GM23338 (cell line): ENCODE data around the gene TSHZ3. TPM values are rescaled to one million over a fixed set of nuclear protein-coding genes. Genes with fewer than 3 reads are reported as not detected.

Source experiments
- ATAC-seq: fragments of 200-7000 bp; cut with Tn5 transposase; 3 replicates; pipeline ENCODE4 v1.9.1; 2020
- DNase-seq: peaks from one replicate; pipeline ENCODE4 v3.0.0-alpha.2; 2015; ENCODE audit warnings: low spot score
- H2AFZ ChIP-seq: fragments of 200-600 bp; sonication (generic); 2 replicates; pipeline ENCODE4 v1.8.0; 2016; ENCODE audit warnings: antibody characterized with exemption, mild to moderate bottlenecking, moderate library complexity
- H3F3A ChIP-seq: fragments of 200-600 bp; sonication (generic); replicated peaks from 2 replicates; pipeline ENCODE4 v1.8.0; 2017; ENCODE audit warnings: antibody characterized with exemption, mixed run types, low read depth
- H3K27ac ChIP-seq: fragments of 200-600 bp; sonication (generic); 2 replicates; pipeline ENCODE4 v1.6.1; 2016; ENCODE audit warnings: low read depth
- H3K27me3 ChIP-seq: fragments of 200-600 bp; sonication (generic); 2 replicates; pipeline ENCODE4 v1.8.0; 2016; ENCODE audit warnings: mild to moderate bottlenecking, mixed run types, moderate library complexity; ENCODE audit not compliant: insufficient read depth
- H3K36me3 ChIP-seq: fragments of 200-600 bp; sonication (generic); 2 replicates; pipeline ENCODE4 v1.8.0; 2016; ENCODE audit warnings: mild to moderate bottlenecking; ENCODE audit not compliant: insufficient read depth
- H3K4me1 ChIP-seq: fragments of 200-600 bp; sonication (generic); 2 replicates; pipeline ENCODE4 v1.8.0; 2016; ENCODE audit warnings: mild to moderate bottlenecking, moderate library complexity; ENCODE audit not compliant: insufficient read depth
- H3K4me2 ChIP-seq: fragments of 200-600 bp; sonication (generic); 2 replicates; pipeline ENCODE4 v1.7.1; 2017; ENCODE audit warnings: mixed run types
- H3K4me3 ChIP-seq: fragments of 200-600 bp; sonication (generic); 2 replicates; pipeline ENCODE4 v1.6.1; 2016; ENCODE audit warnings: mixed run types
- H3K79me2 ChIP-seq: fragments of 200-600 bp; sonication (generic); replicated peaks from 2 replicates; pipeline ENCODE4 v1.8.0; 2017; ENCODE audit warnings: mild to moderate bottlenecking; ENCODE audit not compliant: insufficient read depth
- H3K9me2 ChIP-seq: fragments of 200-600 bp; sonication (generic); 2 replicates; pipeline ENCODE4 v1.8.0; 2017; ENCODE audit not compliant: insufficient read depth
- H4K20me1 ChIP-seq: fragments of 200-600 bp; sonication (generic); replicated peaks from 2 replicates; pipeline ENCODE4 v1.8.0; 2017; ENCODE audit warnings: mild to moderate bottlenecking; ENCODE audit not compliant: insufficient read depth
- H3K27ac Mint-ChIP-seq: 2 replicates; pipeline ENCODE4 v1.8.0; 2020; ENCODE audit warnings: inconsistent platforms, mild to moderate bottlenecking, moderate library complexity, mixed read lengths
- H3K27me3 Mint-ChIP-seq: 3 replicates; pipeline ENCODE4 v1.8.0; 2022; ENCODE audit warnings: low read depth, mild to moderate bottlenecking, moderate library complexity, mixed read lengths, inconsistent platforms; ENCODE audit not compliant: insufficient read depth, poor library complexity
- H3K36me3 Mint-ChIP-seq: 3 replicates; pipeline ENCODE4 v1.8.0; 2021; ENCODE audit warnings: low read depth, mild to moderate bottlenecking, inconsistent platforms, moderate library complexity, mixed read lengths
- H3K4me1 Mint-ChIP-seq: 3 replicates; pipeline ENCODE4 v1.8.0; 2020; ENCODE audit warnings: mild to moderate bottlenecking, inconsistent platforms, mixed read lengths
- H3K4me3 Mint-ChIP-seq: 3 replicates; pipeline ENCODE4 v1.8.0; 2021; ENCODE audit warnings: moderate library complexity, mild to moderate bottlenecking, inconsistent platforms, mixed read lengths
- H3K9me3 Mint-ChIP-seq: 3 replicates; pipeline ENCODE4 v1.8.0; 2020; ENCODE audit warnings: moderate library complexity, mild to moderate bottlenecking, inconsistent platforms, mixed read lengths
- CREB1 ChIP-seq: fragments of 250-450 bp; sonication (Bioruptor Pico); IDR thresholded peaks from 2 replicates; pipeline ENCODE4 v1.5.0; 2020; ENCODE audit warnings: low read depth, mild to moderate bottlenecking, moderate library complexity
- EZH2phosphoT487 ChIP-seq: fragments of 200-600 bp; sonication (generic); IDR thresholded peaks from one replicate; pipeline ENCODE4 v1.8.1; 2018; ENCODE audit warnings: antibody characterized with exemption; ENCODE audit not compliant: unreplicated experiment
- JUNB ChIP-seq: IDR thresholded peaks from one replicate; pipeline ENCODE4 v1.6.1; 2016; ENCODE audit warnings: antibody characterized with exemption; ENCODE audit not compliant: unreplicated experiment
- NANOG ChIP-seq: IDR thresholded peaks from 2 replicates; pipeline ENCODE4 v1.6.1; 2016; ENCODE audit warnings: antibody characterized with exemption, borderline replicate concordance
- POLR2AphosphoS5 ChIP-seq: IDR thresholded peaks from 2 replicates; pipeline ENCODE4 v1.6.1; 2016; ENCODE audit warnings: antibody characterized with exemption, low read depth
- ZNF114 ChIP-seq: fragments of 250-450 bp; sonication (Bioruptor Pico); IDR thresholded peaks from 2 replicates; pipeline ENCODE4 v1.5.0; 2020; ENCODE audit warnings: mild to moderate bottlenecking, moderate library complexity
- polyA plus RNA-seq: library from polyadenylated mRNA; unstranded; fragments of >200 nt; fragmentation: Nextera tagmentation; extraction: Ambion mirVana; gene quantifications from 2 replicates; pipeline ENCODE4 v1.2.1, GENCODE V29; 2016
- total RNA-seq: library from RNA; depleted of rRNA; stranded (reverse); fragments of >200 nt; shearing (Covaris generic); gene quantifications from 2 replicates; pipeline ENCODE4 v1.2.3, GENCODE V29; 2014
- TF ChIP-seq, protein P1 (sequence below): IDR thresholded peaks from one replicate; pipeline ENCODE4 v1.6.1; 2018; ENCODE audit warnings: antibody characterized with exemption; ENCODE audit not compliant: unreplicated experiment
- TF ChIP-seq, protein P2 (sequence below): IDR thresholded peaks from 2 replicates; pipeline ENCODE4 v1.6.1; 2016; ENCODE audit warnings: antibody characterized with exemption
- TF ChIP-seq, protein P3 (sequence below): fragments of 250-450 bp; sonication (Bioruptor Pico); IDR thresholded peaks from 2 replicates; pipeline ENCODE4 v1.5.0; 2020; ENCODE audit warnings: mild to moderate bottlenecking, moderate library complexity

The TSHZ3 gene
- total and polyA plus RNA-seq, 2 experiments from 2014 or later, result 3.8 to 8.9 TPM

DNA sequence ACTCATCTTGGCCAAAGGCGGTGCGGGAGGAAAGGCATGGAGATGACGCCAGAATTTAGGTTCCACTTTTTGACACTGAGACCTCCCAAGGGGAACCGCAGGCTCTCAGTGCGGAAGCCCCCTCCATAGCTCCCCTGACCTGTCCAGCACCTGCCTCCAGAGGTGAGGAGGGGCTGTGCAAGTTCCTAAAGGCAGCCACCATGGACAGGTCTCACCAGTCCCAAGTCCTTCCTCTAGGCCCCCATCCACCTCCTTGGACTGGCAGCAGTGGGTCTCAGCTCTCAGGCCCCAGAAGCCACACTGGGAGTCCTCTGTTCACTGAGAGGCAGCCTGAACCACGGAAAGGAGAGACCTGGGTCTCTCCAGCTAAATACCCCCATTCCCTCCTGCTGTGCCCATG is 31.6 kb upstream of the TSHZ3 start:
- H3K4me3 Mint-ChIP-seq, result no peak overlapping the region
- no peak overlapping the region for H3K27ac ChIP-seq
- no peaks in the 10 kb centered on the region for H3K4me1 ChIP-seq
- no peak overlapping the region for H3K27ac Mint-ChIP-seq
- TF ChIP-seq CREB1, result no peak
- TF ChIP-seq, protein P1, sequence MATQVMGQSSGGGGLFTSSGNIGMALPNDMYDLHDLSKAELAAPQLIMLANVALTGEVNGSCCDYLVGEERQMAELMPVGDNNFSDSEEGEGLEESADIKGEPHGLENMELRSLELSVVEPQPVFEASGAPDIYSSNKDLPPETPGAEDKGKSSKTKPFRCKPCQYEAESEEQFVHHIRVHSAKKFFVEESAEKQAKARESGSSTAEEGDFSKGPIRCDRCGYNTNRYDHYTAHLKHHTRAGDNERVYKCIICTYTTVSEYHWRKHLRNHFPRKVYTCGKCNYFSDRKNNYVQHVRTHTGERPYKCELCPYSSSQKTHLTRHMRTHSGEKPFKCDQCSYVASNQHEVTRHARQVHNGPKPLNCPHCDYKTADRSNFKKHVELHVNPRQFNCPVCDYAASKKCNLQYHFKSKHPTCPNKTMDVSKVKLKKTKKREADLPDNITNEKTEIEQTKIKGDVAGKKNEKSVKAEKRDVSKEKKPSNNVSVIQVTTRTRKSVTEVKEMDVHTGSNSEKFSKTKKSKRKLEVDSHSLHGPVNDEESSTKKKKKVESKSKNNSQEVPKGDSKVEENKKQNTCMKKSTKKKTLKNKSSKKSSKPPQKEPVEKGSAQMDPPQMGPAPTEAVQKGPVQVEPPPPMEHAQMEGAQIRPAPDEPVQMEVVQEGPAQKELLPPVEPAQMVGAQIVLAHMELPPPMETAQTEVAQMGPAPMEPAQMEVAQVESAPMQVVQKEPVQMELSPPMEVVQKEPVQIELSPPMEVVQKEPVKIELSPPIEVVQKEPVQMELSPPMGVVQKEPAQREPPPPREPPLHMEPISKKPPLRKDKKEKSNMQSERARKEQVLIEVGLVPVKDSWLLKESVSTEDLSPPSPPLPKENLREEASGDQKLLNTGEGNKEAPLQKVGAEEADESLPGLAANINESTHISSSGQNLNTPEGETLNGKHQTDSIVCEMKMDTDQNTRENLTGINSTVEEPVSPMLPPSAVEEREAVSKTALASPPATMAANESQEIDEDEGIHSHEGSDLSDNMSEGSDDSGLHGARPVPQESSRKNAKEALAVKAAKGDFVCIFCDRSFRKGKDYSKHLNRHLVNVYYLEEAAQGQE, result peak; percentile 50
- TF ChIP-seq POLR2AphosphoS5, result no peak
- no peaks in the 10 kb centered on the region; the same call in 2 of the 3 replicates for H3K9me3 Mint-ChIP-seq
- 0 out of 3 replicates have a peak, but pooled peaks cover 5% of the 10 kb centered on the region for H3K36me3 Mint-ChIP-seq
- H3K4me3 ChIP-seq, result no peak overlapping the region
- no peak overlapping the region for H2AFZ ChIP-seq
- no peaks in the 10 kb centered on the region for H3K36me3 ChIP-seq
- no peaks in the 10 kb centered on the region for H3K9me2 ChIP-seq
- DNase-seq, result no peak
- no peak; the same call in 2 of the 3 replicates for ATAC-seq
- H3K4me2 ChIP-seq, result no peak overlapping the region
- no peaks in the 10 kb centered on the region for H3K27me3 ChIP-seq
- H3K27me3 Mint-ChIP-seq, result peaks cover 2% of the 10 kb centered on the region
- H3F3A ChIP-seq, result no peaks in the 10 kb centered on the region
- H4K20me1 ChIP-seq, result no peaks in the 10 kb centered on the region
- no peaks in the 10 kb centered on the region; the same call in 1 of the 3 replicates for H3K4me1 Mint-ChIP-seq
- H3K79me2 ChIP-seq, result no peaks in the 10 kb centered on the region

DNA sequence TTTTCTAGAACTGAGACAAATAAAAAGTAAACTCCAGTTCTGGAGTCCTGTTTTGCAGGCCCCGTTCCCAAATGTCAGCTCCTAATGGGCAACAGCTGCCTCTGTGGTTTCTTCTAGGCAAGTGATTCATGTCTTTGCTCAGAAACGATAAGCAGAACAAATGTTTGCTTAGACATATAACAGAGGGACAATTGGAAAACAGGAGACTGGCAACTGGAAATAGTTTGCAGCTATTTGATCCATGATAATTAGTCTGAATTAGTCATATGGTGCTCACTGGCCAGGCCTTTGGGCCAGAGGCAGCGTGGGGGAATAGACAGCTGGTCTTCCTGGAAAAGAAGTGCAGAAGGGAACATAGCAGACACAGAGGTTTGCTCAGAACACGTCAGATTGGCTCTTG is 29.2 kb upstream of the TSHZ3 start:
- H2AFZ ChIP-seq, result no peak overlapping the region
- Mint-ChIP-seq H3K27ac (no peak overlapping the region), H3K9me3 (peaks cover 5% of the 10 kb centered on the region), H3K27me3 (peaks cover 5% of the 10 kb centered on the region), H3K36me3 (peaks cover 9% of the 10 kb centered on the region; the same call in 1 of the 3 replicates), H3K4me1 (no peaks in the 10 kb centered on the region; the same call in 2 of the 3 replicates), H3K4me3 (no peak overlapping the region)
- no peak overlapping the region for H3K4me2 ChIP-seq
- H3F3A ChIP-seq, result no peaks in the 10 kb centered on the region
- H3K79me2 ChIP-seq, result no peaks in the 10 kb centered on the region
- no peak overlapping the region for H3K27ac ChIP-seq
- no peak for ATAC-seq
- no peaks in the 10 kb centered on the region for H4K20me1 ChIP-seq
- no peak for DNase-seq
- H3K36me3 ChIP-seq, result no peaks in the 10 kb centered on the region
- H3K27me3 ChIP-seq, result no peaks in the 10 kb centered on the region
- no peaks in the 10 kb centered on the region for H3K4me1 ChIP-seq
- H3K9me2 ChIP-seq, result no peaks in the 10 kb centered on the region
- H3K4me3 ChIP-seq, result no peak overlapping the region
- TF ChIP-seq ZNF114 (CRISPR knock-in tag) (no peak), JUNB (no peak), CREB1 (no peak), EZH2phosphoT487 (no peak), NANOG (no peak)
- TF ChIP-seq, protein P2, sequence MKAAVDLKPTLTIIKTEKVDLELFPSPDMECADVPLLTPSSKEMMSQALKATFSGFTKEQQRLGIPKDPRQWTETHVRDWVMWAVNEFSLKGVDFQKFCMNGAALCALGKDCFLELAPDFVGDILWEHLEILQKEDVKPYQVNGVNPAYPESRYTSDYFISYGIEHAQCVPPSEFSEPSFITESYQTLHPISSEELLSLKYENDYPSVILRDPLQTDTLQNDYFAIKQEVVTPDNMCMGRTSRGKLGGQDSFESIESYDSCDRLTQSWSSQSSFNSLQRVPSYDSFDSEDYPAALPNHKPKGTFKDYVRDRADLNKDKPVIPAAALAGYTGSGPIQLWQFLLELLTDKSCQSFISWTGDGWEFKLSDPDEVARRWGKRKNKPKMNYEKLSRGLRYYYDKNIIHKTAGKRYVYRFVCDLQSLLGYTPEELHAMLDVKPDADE, result no peak
- TF ChIP-seq, protein P3, sequence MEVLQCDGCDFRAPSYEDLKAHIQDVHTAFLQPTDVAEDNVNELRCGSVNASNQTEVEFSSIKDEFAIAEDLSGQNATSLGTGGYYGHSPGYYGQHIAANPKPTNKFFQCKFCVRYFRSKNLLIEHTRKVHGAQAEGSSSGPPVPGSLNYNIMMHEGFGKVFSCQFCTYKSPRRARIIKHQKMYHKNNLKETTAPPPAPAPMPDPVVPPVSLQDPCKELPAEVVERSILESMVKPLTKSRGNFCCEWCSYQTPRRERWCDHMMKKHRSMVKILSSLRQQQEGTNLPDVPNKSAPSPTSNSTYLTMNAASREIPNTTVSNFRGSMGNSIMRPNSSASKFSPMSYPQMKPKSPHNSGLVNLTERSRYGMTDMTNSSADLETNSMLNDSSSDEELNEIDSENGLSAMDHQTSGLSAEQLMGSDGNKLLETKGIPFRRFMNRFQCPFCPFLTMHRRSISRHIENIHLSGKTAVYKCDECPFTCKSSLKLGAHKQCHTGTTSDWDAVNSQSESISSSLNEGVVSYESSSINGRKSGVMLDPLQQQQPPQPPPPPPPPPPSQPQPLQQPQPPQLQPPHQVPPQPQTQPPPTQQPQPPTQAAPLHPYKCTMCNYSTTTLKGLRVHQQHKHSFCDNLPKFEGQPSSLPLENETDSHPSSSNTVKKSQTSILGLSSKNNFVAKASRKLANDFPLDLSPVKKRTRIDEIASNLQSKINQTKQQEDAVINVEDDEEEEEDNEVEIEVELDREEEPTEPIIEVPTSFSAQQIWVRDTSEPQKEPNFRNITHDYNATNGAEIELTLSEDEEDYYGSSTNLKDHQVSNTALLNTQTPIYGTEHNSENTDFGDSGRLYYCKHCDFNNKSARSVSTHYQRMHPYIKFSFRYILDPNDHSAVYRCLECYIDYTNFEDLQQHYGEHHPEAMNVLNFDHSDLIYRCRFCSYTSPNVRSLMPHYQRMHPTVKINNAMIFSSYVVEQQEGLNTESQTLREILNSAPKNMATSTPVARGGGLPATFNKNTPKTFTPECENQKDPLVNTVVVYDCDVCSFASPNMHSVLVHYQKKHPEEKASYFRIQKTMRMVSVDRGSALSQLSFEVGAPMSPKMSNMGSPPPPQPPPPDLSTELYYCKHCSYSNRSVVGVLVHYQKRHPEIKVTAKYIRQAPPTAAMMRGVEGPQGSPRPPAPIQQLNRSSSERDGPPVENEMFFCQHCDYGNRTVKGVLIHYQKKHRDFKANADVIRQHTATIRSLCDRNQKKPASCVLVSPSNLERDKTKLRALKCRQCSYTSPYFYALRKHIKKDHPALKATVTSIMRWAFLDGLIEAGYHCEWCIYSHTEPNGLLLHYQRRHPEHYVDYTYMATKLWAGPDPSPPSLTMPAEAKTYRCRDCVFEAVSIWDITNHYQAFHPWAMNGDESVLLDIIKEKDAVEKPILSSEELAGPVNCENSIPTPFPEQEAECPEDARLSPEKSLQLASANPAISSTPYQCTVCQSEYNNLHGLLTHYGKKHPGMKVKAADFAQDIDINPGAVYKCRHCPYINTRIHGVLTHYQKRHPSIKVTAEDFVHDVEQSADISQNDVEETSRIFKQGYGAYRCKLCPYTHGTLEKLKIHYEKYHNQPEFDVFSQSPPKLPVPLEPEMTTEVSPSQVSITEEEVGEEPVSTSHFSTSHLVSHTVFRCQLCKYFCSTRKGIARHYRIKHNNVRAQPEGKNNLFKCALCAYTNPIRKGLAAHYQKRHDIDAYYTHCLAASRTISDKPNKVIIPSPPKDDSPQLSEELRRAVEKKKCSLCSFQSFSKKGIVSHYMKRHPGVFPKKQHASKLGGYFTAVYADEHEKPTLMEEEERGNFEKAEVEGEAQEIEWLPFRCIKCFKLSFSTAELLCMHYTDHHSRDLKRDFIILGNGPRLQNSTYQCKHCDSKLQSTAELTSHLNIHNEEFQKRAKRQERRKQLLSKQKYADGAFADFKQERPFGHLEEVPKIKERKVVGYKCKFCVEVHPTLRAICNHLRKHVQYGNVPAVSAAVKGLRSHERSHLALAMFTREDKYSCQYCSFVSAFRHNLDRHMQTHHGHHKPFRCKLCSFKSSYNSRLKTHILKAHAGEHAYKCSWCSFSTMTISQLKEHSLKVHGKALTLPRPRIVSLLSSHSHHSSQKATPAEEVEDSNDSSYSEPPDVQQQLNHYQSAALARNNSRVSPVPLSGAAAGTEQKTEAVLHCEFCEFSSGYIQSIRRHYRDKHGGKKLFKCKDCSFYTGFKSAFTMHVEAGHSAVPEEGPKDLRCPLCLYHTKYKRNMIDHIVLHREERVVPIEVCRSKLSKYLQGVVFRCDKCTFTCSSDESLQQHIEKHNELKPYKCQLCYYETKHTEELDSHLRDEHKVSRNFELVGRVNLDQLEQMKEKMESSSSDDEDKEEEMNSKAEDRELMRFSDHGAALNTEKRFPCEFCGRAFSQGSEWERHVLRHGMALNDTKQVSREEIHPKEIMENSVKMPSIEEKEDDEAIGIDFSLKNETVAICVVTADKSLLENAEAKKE, result no peak
